GM10847 (cell line): ENCODE results near the gene SPACA5.
"Not testable (repeated sequence)": the region's sequence is repeated elsewhere in the genome, so short reads cannot be mapped to it uniquely, and the experiment has no call there.

ENCODE experiments used
- POLR2A ChIP-seq: IDR thresholded peaks from 2 replicates; pipeline ENCODE4 v1.6.1; 2011; ENCODE audit not compliant: insufficient read length; ENCODE audit errors: extremely low read depth

The SPACA5 gene

DNA sequence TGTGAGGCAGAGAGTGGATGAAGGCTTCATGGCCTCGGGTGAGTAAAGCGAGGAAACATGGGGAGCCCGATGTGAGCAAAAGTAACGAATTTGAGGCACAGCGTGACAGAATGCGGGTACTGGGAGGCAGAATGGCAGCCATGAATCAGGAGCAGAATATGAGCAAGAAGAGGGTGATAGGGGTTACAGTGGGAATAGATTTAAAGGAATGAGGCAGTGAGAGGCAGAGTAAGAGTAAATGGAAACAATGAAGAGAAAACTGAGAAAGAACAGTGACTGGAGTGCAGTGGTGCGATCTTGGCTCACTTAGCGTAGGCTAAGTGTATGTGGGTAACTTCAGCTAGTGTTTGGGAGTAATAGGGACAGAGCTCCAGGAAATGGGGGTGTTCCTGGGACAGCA, at the start of gene SPACA5:
Gene SPACA5, plus strand, starts transcription at position 301 of the 400 bp plus-strand sequence. CDS start 815 bp downstream, outside the sequence.
- TF ChIP-seq POLR2A = not testable (repeated sequence)

- TF ChIP-seq POLR2A = no peak
These were observed 47.9 kb upstream of the SPACA5 start for GRCh38 chrX:47958761-47959342.

DNA sequence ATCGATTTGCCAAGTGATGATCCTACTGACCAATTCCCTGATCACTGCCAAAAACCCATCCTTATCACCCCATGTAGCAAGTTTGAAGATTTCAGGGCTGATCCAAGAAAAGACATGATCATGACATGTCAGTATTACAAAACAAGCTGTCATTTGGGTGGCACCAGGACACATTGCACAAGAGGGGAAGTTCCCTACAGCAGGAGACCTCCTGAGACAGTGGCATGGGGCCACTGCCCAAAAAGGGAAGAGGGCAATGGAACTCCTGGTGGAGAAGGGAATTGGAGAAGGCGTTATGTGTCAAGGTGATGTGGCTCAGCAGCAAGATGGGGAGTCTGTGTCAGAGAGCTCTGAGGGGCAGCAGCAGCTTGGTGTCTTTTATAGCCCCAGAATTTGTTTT, 46.4 kb upstream of the SPACA5 start:
- no peak for TF ChIP-seq POLR2A

DNA sequence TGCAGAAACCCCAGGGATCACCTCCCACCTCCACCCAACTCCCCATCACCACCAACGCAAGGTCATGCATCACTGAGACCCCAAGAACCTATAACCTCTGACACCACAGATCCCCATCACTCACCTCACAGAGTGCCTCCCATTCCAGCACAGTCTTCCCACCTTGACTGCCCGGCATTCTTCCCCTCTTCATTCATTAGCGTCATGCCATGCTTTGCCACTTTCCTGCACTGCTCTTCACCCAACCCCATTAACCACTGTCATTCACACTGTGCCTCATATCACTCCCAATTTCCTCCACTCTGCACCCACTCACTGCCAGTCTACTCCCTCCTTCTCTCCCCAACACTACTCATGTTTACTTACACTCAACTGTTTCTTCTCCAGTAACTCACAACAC, 33.6 kb upstream of the SPACA5 start:
- no peak for TF ChIP-seq POLR2A

DNA sequence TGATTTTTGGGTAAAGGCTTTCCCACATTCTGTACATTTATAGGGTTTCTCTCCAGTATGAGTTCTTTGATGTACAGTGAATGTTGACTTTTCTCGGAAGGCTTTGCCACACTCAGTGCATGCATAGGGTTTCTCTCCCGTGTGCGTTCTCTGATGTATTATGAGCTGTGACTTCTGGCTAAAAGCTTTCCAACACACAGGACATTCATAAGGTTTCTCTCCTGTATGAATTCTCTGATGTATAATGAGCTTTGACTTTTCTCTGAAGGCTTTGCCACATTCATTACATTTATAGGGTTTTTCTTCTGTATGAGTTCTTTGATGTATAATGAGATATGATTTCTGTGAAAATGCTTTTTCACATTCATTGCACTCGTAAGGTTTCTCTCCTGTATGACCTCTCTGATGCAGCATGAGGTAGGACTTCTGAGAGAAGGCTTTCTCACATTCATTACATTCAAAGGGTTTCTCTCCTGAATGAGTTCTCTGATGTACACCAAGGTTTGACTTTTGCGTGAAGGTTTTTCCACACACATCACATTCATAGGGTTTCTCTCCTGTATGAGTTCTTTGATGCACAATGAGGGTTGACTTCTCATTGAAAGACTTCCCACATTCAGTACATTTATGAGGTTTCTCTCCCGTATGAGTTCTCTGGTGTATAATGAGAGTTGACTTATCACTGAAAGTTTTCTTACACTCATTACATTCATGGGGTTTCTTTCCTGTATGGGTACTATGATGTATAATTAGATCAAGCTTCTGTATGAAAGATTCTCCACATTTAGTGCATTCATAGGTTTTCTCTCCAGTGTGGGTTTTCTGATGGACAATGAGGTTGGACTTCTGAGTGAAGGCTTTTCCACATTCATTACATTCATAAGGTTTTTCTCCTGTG, 30.3 kb upstream of the SPACA5 start:
- TF ChIP-seq POLR2A = no peak

DNA sequence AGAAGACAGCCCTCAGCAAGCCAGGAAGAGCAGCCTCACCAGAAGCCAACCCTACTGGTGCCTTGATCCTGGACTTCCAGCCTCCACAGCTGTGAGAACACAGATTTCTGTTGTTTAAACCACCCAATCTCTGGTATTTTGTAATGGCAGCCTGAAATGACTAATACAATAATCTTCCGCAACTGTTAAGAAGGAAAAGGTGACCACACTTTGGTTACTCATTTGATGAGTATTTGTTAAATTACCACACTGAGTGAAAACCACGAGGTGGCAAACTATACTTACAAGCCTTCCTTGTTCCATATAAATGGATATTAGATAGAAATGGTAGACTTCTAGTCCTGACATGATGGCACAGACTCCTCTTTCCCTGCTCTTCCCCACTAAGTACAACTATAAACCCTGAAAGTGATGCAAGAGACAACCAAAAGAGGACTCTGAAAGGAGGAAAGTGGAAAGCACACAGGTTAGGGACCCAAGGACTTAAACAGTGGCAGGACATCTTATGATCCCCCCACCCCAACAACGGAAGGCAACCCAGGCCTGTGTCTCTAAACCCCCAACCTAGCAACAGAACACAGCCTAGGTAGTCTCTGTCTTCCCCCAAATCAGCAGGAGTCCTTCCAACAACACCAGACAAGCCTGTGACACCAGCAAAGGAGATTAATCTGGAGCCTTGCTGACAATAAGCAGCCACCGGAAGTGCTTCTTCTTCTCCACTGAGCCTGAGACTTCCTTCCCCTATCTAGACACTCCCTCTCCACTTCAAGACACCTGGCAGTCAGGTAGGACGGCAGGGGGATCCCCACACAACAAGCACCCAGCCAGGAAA, 15.3 kb upstream of the SPACA5 start:
- TF ChIP-seq POLR2A = no peak

DNA sequence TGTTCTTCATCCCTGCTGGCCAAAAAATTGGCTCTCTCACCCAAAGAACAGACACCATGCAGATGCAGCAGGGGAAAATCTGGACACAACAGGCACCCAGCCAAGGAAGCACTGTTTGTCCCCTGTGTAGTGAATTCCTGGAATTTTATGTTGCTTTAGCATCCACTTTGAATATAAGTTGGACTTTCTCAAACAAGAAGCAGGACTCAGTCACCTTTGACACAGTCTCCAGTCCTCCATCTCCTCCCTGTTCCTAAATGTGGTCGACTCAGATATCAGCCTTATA, 14.8 kb upstream of the SPACA5 start:
- no peak for TF ChIP-seq POLR2A

- no peak for TF ChIP-seq POLR2A
These were observed 14.1 kb upstream of the SPACA5 start for GRCh38 chrX:47992669-47993068.

- no peak for TF ChIP-seq POLR2A
These were observed 5.5 kb upstream of the SPACA5 start for GRCh38 chrX:48001260-48001659.

- TF ChIP-seq POLR2A = no peak
These were observed 4.5 kb upstream of the SPACA5 start for GRCh38 chrX:48002319-48002718.

DNA sequence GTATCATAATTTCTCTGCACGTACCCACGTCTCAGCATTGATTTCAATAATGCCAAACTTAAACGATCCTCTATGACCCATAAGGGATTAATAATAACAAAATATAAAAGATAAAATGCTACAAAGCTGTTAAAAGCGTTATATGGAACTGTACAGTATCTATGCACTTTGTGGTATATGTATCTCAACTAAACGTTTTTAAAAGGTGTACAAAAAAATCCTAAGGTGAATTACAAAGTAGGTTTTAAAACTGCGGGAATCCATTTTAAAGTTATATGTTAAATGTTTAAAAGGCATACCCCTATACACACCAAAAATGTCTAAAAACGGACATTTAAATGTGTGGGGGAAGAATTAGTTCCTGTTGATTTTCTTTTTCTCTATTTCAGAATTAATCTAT, 3.9 kb upstream of the SPACA5 start:
- no peak for TF ChIP-seq POLR2A

GRCh38 chrX:48003367-48003757, 3.4 kb upstream of the SPACA5 start:
- no peak for TF ChIP-seq POLR2A

DNA sequence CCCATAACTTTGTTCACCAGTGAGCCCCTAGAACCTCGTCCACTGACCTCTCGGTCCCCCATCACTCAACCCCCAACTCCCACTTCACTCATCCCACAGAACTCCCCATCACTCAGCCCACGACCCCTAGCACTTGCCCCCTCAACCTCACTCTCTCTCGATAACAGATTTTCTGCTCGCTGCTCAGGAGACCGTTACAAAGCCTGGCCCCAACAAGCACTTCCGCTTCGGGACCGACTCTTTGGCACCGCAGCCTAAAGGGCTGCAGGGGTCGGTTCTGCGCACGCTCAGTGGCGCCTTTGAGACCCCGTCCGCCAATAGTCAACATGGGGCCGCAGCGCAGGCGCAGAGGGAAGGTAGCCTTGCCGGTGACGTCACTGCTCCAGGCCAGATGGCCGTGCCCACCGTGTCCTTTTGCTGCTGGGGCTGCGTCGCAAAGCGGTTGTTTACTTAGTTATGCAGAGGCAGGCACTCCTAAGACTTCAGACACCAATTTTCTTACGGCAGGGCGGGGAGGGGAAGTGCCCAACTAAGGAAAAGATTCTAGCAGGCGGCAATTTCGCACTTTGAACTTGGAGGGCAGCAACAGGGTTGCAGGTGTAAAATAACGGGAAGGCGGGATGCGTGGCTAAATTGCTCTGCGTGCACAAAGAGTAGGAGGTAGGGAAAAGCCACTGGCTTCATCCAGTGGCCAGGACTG, 2.9 kb upstream of the SPACA5 start, which contains the start of gene ZNF182:
Gene ZNF182, minus strand, starts transcription at position 232 of the 700 bp plus-strand sequence. CDS start 1,380 bp downstream, outside the sequence.
- TF ChIP-seq POLR2A = peak; percentile 54

GRCh38 chrX:48021026-48021900, 14.5 kb downstream of the SPACA5 start:
- TF ChIP-seq POLR2A = no peak
